ENCODE data around the gene SYTL3.

The SYTL3 gene

DNA sequence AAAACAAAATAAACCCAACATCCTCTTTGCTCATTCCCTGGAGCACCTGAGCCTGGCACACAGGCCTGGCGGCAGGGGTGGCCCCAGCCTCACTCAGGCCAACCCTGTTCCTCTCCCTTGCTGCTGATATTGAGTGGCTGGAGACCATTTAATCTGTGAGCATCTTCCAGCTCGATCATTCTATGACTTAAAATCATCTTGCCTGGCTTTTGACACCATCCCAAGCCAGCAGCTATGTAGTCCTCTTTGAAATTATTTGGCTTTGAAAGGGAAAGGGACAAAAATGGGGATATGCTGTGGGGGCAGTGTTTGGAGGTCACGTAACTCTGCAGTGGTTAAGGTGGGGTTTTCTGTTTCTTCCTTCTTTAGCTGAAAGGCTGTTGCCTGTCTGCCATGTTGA is 146.5 kb downstream of the SYTL3 start:
- no peak for DNase-seq (ENCODE audit: low spot score)

DNA sequence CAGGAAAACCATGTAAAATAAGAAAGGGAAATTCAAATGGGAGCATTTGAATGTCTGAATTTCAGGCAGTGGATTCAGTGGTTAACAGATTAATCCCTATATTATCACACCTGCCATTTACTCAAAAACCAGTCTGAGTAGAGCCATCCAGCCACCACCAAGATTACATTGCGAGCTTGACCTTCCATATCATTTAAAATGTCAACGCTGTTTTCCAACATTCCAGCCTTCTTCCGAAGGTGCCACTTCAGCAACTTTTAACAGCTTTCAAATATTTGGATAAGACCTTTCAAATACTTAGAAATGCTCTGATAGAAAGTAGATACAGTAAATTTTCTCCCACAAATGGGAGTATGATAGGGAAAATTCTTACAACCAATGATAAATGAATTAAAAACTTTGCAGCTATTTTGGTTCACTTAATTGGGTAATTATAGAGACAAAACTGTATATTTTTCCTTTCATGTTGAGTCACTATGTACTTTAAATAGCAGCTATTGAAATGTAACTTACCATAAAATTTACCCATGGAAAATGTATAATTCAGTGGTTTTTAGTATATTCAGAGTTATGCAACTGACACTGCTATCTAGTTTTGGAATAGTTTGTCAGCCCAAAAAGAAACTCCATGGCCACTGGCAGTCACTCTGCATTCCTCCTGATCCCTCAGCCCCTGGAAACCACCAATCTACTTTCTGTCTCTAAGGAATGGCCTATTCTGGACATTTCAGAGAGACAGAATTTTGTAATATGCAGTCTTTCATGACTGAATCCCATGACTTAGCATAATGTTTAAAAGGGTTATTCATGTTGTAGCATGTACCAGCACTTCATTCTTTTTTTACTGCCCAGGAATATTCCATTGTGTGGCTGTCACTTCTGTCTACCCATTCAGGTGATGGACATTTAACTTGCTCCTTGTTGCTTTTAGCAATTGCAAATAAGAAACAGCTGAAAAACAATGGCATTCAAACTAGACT is 147.8 kb downstream of the SYTL3 start:
- DNase-seq (ENCODE audit: low spot score), result peak; percentile 82

DNA sequence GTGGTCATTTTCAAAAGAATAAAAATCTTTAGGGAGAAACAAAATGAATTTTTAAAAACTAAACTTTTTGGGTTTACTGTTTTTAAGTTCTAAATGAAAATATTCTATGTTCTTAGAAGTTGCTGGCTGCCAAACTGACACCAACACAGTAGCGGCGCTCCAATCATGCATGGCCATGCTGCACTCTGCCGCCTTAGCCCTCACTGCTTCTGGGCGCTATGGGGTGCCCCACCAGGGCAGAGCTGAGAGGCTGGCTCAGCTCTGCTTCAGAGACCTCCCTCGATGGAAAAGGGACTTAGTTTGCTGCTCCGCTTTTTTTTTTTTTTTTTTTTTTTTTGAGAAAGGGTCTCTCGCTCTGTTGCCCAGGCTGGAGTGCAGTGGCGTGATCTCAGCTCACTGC is 148.5 kb downstream of the SYTL3 start:
- no peak for DNase-seq (ENCODE audit: low spot score)

DNA sequence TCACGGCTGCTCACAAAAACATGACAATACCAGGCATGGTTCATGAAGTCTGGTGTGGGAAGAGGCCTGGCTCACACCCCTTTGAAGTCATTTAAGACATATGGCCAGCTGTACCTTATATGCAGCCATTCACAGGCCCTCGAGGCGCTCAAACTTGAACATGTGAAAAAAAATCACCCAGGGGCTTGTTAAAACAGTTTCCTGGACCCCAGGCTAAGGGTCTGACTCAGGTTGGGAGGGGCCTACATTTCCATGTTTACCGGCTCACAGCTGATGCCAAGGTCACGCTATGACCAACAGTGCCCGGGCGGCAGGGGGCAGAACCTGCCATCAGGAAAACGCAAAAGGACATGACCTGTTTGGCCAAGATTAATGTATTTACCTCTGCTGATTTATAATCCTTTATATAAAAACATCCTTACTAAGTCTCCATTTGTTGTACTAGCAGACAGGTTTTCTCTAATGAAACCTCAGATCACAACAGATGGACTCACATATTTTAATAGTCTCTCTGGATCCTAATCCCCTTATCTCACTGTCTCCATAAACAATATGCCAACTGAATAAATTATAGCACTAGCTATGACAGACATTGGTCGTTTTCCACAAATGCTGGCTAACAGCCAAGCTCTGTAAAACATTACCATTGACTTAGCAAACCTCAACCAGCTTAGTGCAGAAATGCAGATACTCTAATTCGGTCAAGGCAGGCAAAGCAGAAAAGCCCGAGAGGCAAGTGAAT is 149.4 kb downstream of the SYTL3 start:
- peak; percentile 18 for DNase-seq (ENCODE audit: low spot score)

DNA sequence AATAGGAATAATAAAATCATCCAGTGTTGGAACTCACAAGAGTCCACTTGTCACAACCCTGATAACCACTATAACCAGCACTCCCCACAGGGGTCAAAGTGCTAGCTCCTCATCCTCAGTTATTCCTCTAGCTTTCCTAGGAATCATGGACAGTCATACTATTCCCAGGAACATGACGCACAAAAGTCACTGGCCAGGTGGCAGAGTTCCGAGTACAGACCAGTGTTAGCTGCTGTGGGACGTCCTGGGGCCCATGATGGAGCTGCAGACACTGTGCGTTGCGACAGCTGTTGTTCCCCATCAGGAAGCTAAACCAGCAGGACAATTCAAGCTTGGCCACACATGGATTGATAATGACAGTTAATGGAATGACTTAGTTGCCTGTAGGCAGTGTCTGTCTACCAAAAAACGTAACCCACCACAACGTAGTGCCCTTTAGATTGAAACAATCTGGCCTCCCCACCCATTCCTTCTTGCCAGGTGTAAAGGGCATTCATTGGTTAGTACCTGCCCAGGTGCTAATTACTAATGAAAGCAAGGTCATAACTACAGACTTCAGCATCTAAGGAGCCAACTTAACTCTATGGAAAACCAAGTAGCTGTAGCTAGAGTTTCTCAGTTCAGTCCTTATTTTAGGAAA is 151.9 kb downstream of the SYTL3 start:
- DNase-seq (ENCODE audit: low spot score), result no peak

GRCh38 chr6:158803733-158804143 is 153.9 kb downstream of the SYTL3 start:
- no peak for DNase-seq (ENCODE audit: low spot score)

- DNase-seq (ENCODE audit: low spot score), result no peak
These were observed 154.4 kb downstream of the SYTL3 start for GRCh38 chr6:158804207-158804606.

DNA sequence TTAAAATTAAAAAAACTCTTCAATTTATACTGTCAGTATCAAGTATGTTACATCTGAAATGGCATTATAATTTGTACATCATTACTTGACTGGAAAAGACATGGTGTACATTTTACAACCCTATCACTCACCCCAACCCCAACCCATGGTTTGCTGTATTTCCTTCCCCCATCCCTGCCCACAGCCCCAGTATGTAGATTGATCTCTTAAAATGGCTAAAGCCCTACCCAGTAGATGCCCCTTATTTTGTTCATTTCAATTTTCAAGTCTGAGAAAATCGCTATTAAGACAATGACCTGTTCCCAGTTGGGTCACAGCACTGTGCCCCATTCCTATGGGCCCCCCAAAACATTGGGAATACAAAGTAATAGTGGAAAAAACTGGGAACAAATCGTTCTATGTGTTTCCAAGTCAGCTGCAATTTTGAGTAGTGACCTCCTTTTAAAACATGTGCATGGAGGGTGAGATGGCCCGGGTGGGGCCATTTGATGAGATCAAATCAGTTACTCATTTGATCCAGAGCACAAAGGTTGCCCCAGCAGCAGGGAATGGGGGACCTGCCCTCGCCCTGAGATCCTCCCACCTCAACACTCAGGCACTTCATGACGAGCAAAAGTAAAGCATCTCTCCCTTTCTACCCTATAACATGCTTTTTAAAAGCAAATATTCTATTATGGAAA is 156.0 kb downstream of the SYTL3 start:
- no peak for DNase-seq (ENCODE audit: low spot score)

DNA sequence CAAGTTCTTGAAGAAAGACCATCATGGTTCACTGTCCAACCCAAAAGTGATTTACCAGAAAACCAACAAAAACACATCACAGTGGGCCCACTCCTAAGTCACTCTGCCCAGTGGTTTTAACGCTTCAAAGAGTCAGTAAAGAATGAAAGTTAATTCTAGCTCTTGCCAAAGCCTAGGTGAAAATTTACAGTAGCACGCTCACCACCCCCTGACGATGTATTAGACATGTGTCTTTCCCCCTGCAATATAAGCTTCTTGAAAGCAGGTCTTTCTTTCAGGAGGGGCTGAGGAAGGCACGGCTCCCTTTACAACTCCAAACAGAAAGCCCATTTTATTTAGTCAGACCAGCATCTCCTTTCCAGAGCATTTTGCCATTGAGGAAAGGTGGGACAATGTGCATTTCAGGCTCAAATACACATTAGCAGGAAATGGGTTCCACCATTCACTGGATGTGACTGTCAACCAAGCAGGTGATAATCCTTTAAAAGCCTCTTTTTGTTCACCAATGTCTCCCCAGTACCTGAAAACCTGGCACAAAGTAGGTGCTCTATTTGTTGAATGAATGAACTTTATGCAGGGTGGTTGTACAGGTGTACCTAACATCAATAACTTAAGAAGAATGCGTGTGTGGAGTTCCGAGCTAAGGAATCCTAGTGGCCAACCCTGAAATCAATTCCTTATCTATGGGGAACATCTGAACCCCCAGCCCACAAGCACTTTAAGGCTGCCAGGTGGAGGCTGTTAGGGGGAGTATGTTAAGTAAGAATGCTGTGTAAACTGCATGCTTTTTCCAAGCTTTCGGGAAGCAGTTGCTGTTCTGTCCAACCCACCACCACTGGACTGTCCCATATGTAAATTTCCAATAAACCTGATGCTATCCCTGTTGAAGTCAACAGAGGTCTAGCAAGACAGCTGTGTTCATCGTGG is 157.9 kb downstream of the SYTL3 start:
- DNase-seq (ENCODE audit: low spot score), result no peak

- DNase-seq (ENCODE audit: low spot score), result no peak
These were observed 158.6 kb downstream of the SYTL3 start for GRCh38 chr6:158808442-158808833.

- no peak for DNase-seq (ENCODE audit: low spot score)
These were observed 159.3 kb downstream of the SYTL3 start for GRCh38 chr6:158808941-158809678.

DNA sequence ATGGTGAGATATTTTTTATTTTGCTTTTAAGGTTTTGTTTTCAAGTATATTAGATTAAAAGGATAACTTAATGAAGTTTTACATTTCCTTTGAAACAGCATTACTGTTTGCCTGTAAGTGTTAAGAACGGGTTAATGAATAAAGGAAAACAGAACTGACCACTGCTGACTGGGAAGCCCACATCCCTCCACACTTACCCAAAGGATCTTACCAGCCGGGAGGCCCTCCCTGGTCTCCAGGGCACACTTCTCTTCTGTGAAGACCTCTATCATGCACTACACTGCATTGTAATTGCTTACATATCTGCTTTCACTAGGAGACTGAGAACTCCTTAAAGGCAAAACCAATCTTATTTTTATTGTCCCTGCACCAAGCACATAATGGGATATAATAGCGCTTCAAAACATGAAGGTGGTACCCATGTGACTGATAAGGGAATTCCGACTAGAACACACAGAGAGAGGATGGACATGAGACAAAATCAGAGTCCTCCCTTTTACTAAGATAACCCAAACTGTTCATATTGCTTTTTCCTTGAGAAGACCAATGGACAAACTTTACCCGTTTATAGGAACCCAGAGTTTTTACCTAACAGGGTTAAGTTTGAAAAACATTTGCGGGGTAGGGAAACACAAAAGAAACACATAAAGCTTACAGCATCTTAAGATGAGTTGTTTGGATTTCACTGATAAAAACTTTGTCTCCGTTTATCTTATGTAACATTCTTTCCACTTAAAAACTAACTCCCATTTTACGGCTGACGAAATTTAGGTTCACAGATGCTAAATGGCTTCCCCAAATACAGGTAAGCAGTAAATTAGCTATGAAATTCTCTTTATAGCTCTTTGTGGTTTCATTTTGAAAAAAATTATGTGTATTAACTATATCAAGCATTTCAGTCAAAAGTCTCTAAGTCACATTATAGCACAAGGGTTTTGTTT is 160.6 kb downstream of the SYTL3 start:
- no peak for DNase-seq (ENCODE audit: low spot score)

- no peak for DNase-seq (ENCODE audit: low spot score)
These were observed 162.8 kb downstream of the SYTL3 start for GRCh38 chr6:158812611-158813010.

DNA sequence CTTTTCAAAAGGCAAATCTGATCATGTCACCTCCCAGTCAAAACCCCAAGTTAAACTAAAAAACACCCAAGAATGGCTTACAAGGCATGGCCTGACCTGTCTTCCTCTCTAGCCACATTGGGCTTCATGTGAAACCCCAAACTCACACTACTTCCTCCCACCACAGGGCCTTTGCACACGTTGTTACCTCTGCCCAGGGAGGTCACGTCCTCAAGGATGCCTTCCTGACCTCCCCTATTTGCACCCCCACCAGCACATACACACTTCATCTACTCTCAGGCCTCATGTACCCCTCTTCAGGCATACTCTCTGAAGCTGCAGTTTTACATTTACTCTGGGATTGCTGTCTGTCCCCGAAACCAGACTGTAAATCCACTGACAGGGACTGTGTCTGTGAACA is 163.2 kb downstream of the SYTL3 start:
- no peak for DNase-seq (ENCODE audit: low spot score)
